HL-60 (cell line): ENCODE results near the gene PFN4.

ENCODE experiments used
- DNase-seq, 2 experiments: peaks; one replicate each; pipeline ENCODE4 v3.0.0-alpha.2; 2010 to 2020; ENCODE audit warnings: low read depth in 1 of 2, low spot score in 1 of 2
- H3K27ac ChIP-seq: fragments of 250-450 bp; sonication (Bioruptor Pico); replicated peaks from 2 replicates; pipeline ENCODE4 v1.5.1; 2020; ENCODE audit warnings: mild to moderate bottlenecking, moderate library complexity
- H3K27me3 ChIP-seq: fragments of 250-450 bp; sonication (Bioruptor Pico); 2 replicates; pipeline ENCODE4 v1.5.1; 2021; ENCODE audit warnings: mild to moderate bottlenecking, moderate library complexity; ENCODE audit not compliant: insufficient read depth, poor library complexity, severe bottlenecking
- H3K4me3 ChIP-seq: replicated peaks from 2 replicates; pipeline ENCODE4 v1.5.1; 2011; ENCODE audit warnings: mild to moderate bottlenecking, control low read depth, low read length; ENCODE audit not compliant: insufficient read depth
- CTCF ChIP-seq: IDR thresholded peaks from one replicate; pipeline ENCODE4 v1.5.1; 2011; ENCODE audit warnings: low read length, control low read depth, inconsistent platforms; ENCODE audit not compliant: insufficient read depth
- GABPA ChIP-seq: IDR thresholded peaks from 2 replicates; pipeline ENCODE4 v1.6.1; 2012; ENCODE audit warnings: low read depth
- POLR2AphosphoS5 ChIP-seq: IDR thresholded peaks from 2 replicates; pipeline ENCODE4 v1.6.1; 2012; ENCODE audit warnings: low read depth
- REST ChIP-seq: IDR thresholded peaks from 2 replicates; pipeline ENCODE4 v1.6.1; 2012; ENCODE audit warnings: low read depth; ENCODE audit not compliant: insufficient replicate concordance
- SPI1 ChIP-seq: IDR thresholded peaks from 2 replicates; pipeline ENCODE4 v1.6.1; 2012; ENCODE audit warnings: low read depth, mild to moderate bottlenecking, borderline replicate concordance

Gene PFN4

GRCh38 chr2:24084386-24085199 is 38.5 kb downstream of the PFN4 start, which contains the start of gene TP53I3:
Gene TP53I3 (minus strand): TSS chr2:24084834. CDS start chr2:24084326, 508 bp downstream.
- TF ChIP-seq CTCF = peak; percentile 54
- TF ChIP-seq POLR2AphosphoS5 = peak; percentile 43; the same call in 1 of the 2 replicates
- no peak for TF ChIP-seq REST
- Histone ChIP-seq H3K27ac (peak within 1 kb of the TSS; percentile 64), H3K4me3 (peak within 1 kb of the TSS; percentile 55), H3K27me3 (no peaks in the 10 kb centered on the region)
- peak; percentile 71 to 72 for DNase-seq

- Histone ChIP-seq H3K4me3 (peak overlapping the region; percentile 55), H3K27me3 (no peaks in the 10 kb centered on the region), H3K27ac (peak overlapping the region; percentile 64)
- peak; percentile 52 to 88 for DNase-seq
- TF ChIP-seq POLR2AphosphoS5 = no peak
- TF ChIP-seq REST = no peak
- TF ChIP-seq SPI1 = no peak
- TF ChIP-seq CTCF = no peak
- no peak for TF ChIP-seq GABPA
Observed at GRCh38 chr2:24083567-24084385, 39.4 kb downstream of the PFN4 start.

- no peaks in the 10 kb centered on the region for H3K27me3 ChIP-seq
- no peak for DNase-seq
- TF ChIP-seq GABPA = no peak
- no peak for TF ChIP-seq REST
- no peak for TF ChIP-seq POLR2AphosphoS5
- no peak for TF ChIP-seq SPI1
- TF ChIP-seq CTCF = no peak
- H3K4me3 ChIP-seq = no peak overlapping the region
- peak overlapping the region; percentile 64 for H3K27ac ChIP-seq
Observed at GRCh38 chr2:24082787-24083566, 40.2 kb downstream of the PFN4 start.
